Kidney epithelial cell (primary cell): Measurements from ENCODE around the gene NTN1. TPM values are rescaled to one million over a fixed set of nuclear protein-coding genes. Genes with fewer than 3 reads are reported as not detected.

ENCODE experiments used
- DNase-seq: peaks from one replicate; pipeline ENCODE4 v3.0.0-alpha.2; 2010; ENCODE audit warnings: low read depth
- H3K27me3 ChIP-seq: 2 replicates; pipeline ENCODE4 v1.6.0; 2011; ENCODE audit warnings: low read length; ENCODE audit not compliant: control insufficient read depth, insufficient read depth
- H3K36me3 ChIP-seq: 2 replicates; pipeline ENCODE4 v1.5.1; 2011; ENCODE audit warnings: low read length; ENCODE audit not compliant: control insufficient read depth, insufficient read depth
- H3K4me3 ChIP-seq: 2 replicates; pipeline ENCODE4 v1.5.1; 2011; ENCODE audit warnings: low read depth, mild to moderate bottlenecking, control low read depth, low read length
- CTCF ChIP-seq: IDR thresholded peaks from 2 replicates; pipeline ENCODE4 v1.5.1; 2011; ENCODE audit warnings: mild to moderate bottlenecking, moderate library complexity, low read length, control low read depth, inconsistent platforms; ENCODE audit not compliant: insufficient read depth, poor library complexity, severe bottlenecking
- total RNA-seq: library from RNA; depleted of rRNA; stranded (reverse); fragments of >200 nt; gene quantifications from 2 replicates; pipeline ENCODE4 v1.2.3, GENCODE V29; 2015

NTN1 gene
- total RNA-seq, 1 donor from 2014 or later = 15.2 TPM

- no peak overlapping the region for H3K4me3 ChIP-seq
- H3K36me3 ChIP-seq = no peaks in the 10 kb centered on the region
- DNase-seq = no peak
- no peak for TF ChIP-seq CTCF
- peaks cover 15% of the 10 kb centered on the region for H3K27me3 ChIP-seq
Observed at GRCh38 chr17:9234389-9234945, 213.2 kb downstream of the NTN1 start.

- no peak for DNase-seq
- Histone ChIP-seq H3K27me3 (peaks cover 15% of the 10 kb centered on the region), H3K4me3 (no peak overlapping the region), H3K36me3 (no peaks in the 10 kb centered on the region)
- TF ChIP-seq CTCF = no peak
Observed at GRCh38 chr17:9235346-9235745, 214.0 kb downstream of the NTN1 start.

GRCh38 chr17:9236286-9237052 is 215.2 kb downstream of the NTN1 start:
- Histone ChIP-seq H3K27me3 (peaks cover 15% of the 10 kb centered on the region), H3K4me3 (no peak overlapping the region), H3K36me3 (no peaks in the 10 kb centered on the region)
- DNase-seq = no peak
- TF ChIP-seq CTCF = no peak

- DNase-seq = no peak
- Histone ChIP-seq H3K36me3 (no peaks in the 10 kb centered on the region), H3K27me3 (peaks cover 14% of the 10 kb centered on the region), H3K4me3 (no peak overlapping the region)
- no peak for TF ChIP-seq CTCF
Observed at GRCh38 chr17:9237053-9237410, 215.7 kb downstream of the NTN1 start.

GRCh38 chr17:9237661-9238301 is 216.5 kb downstream of the NTN1 start:
- no peak for DNase-seq
- Histone ChIP-seq H3K4me3 (no peak overlapping the region), H3K36me3 (no peaks in the 10 kb centered on the region), H3K27me3 (peaks cover 8% of the 10 kb centered on the region)
- no peak for TF ChIP-seq CTCF
